GM19099 (cell line): Measurements from ENCODE around the gene ZDHHC22.

Source experiments
- POLR2A ChIP-seq: IDR thresholded peaks from 3 replicates; pipeline ENCODE4 v1.6.1; 2011; ENCODE audit warnings: low read depth; ENCODE audit not compliant: insufficient read length; ENCODE audit errors: extremely low read depth

ZDHHC22 gene

DNA sequence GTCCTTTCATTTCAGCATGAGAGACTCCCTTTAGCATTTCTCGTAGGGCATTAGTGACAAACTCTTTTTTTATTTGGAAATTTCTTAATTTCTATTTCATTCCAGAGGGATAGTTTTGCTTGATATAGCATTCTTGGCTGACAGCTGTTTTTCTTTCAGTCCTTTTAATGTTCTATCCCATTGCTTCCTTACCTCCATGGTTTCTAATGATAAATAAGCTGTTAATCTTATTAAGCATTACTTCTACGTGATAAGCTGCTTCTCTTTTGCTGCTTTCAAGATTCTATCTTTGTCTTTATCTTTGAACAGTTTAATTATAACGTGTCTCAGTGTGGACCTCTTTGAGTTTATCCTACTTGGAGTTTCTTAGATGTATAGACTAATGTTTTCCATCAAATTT, 28.5 kb upstream of the ZDHHC22 start:
- no peak for TF ChIP-seq POLR2A

DNA sequence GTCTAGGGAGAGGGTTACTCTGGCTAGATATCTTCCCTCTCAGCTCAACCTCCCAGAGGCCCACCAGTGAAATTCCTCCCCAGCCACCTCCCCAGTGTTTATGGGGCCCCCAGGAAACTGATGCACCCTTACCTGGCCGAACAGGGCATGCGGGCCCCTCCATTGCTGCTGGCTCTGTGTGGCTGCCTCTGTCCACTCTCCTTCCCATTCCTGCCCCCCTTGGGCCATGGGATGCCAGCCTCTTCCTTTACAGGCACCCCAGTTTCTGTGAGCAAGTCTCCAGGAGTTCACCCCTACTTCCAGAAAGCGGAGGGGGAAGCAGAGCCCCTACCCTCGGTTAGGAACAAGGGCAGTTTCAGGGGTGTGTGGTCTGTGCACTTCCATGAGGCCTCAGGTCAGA, 19.4 kb upstream of the ZDHHC22 start:
- TF ChIP-seq POLR2A: no peak

- no peak for TF ChIP-seq POLR2A
Measured at GRCh38 chr14:77158882-77159255, 17.3 kb upstream of the ZDHHC22 start.

DNA sequence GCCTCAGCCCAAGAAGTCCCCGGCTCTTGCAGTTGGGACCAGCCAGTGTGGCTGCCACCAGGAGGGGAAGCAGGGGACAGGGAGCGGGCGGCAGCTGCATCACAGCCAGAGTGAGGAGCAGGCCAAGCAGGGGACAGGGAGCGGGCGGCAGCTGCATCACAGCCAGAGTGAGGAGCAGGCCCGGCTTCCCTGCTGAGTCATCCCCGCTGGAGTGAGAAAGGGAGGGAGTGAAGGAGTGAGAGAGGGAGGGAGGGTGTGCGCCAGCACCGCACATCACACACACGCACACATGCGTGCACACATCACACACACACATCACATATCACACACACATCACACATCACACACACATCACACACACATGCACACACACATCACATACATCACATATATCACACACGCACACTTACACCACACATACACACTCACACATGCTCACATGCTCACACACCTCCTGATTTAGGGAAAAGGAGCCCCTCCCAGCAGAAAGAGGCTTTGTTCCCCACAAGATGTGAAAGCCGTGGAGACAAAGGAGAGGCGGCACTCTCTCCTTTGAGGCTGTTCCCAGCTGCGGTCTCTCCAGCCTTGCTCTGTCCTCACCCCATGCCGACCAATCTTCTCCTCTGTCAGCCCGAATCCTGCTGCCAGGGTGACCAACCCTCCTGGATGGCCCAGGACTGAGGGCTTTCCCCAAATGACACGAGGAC, 16.7 kb upstream of the ZDHHC22 start:
- no peak for TF ChIP-seq POLR2A

GRCh38 chr14:77157740-77158139, 16.1 kb upstream of the ZDHHC22 start:
- TF ChIP-seq POLR2A: no peak

DNA sequence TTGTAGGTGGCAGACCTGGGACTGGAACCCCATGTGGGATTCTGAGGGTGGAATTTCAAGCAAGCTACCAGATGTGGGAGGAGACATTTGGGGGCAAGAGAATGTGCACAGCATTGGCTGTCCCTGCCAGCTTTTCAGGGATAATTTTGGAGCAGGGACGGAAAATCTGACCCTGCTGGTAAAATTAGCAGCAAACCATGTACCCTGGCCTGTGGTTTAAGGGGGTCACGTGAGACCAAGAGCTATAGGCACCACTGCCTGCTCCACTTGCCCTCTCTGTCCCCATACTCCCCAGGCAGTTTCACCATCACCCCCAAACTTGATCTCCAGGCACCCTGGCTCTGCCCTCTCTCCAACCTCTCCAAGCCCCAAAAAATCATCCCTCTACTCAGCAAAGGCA, 13.5 kb upstream of the ZDHHC22 start:
- TF ChIP-seq POLR2A: no peak

- no peak for TF ChIP-seq POLR2A
Measured at GRCh38 chr14:77154421-77154820, 12.8 kb upstream of the ZDHHC22 start.

- no peak for TF ChIP-seq POLR2A
Measured at GRCh38 chr14:77153802-77154201, 12.2 kb upstream of the ZDHHC22 start.

DNA sequence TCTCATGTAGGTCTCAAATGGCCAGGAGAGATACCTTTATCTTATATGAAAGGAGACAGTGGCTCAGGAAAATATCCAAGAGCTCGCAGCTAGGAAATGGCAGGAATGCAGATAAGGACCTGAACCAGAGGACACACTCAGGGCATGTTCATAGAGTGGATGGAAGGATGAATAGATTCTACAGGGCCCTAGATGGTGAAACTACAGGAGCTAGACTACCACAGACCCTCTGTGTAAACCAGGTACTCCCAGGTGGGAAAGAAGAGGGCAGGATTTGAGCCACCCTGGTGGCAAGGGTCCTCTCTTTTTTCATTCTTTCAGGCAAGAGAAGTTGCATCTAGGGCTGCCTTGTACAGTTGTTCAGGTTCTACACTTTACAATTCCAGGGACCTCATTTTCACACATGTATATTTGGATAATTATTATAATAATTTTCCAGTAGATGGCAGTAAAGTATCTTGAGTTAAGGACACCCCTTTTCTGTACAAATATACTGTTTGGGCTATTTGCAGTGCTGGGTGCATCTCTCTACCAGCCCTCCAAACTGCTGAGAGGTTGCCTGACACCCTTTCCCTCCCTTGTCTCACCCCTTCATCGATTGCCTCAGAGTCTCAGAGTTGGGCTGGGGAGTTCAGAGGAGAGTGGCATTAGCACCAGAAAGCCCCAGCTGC, 10.5 kb upstream of the ZDHHC22 start:
- no peak for TF ChIP-seq POLR2A

GRCh38 chr14:77151245-77151644, 9.7 kb upstream of the ZDHHC22 start:
- no peak for TF ChIP-seq POLR2A

DNA sequence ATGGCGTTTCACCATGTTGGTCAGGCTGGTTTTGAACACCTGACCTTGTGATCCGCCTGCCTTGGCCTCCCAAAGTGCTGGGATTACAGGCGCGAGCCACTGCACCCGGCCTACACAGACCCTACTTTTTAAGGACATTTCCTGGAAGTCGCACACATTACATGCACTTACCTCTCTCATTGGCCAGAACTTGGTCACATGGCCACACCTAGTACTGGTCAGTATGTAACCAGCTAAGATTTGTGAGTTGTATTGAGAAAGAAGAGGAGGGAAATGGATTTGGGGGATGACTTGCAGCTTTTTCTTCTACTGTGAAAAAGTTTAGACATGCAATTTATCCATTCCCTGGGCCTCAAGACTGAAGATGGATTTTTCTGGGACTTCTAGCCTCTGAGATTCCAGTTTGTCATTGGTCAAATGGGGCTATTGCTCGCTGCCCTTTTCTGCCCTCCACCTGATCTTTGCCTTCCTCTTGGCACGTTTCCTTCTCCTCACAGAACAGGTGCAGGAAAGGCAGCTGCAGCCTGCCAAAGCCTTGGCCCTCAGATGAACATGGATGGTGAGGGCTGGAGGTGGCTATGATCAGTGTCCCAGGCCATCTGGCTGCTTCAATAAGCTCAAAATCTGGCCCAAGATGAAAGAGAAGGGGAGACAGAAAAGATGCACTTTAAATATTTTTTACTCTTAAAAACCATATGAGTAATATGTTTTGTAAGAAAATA, 7.1 kb upstream of the ZDHHC22 start:
- TF ChIP-seq POLR2A: no peak

- TF ChIP-seq POLR2A: no peak
Measured at GRCh38 chr14:77145975-77146740, 4.6 kb upstream of the ZDHHC22 start.

DNA sequence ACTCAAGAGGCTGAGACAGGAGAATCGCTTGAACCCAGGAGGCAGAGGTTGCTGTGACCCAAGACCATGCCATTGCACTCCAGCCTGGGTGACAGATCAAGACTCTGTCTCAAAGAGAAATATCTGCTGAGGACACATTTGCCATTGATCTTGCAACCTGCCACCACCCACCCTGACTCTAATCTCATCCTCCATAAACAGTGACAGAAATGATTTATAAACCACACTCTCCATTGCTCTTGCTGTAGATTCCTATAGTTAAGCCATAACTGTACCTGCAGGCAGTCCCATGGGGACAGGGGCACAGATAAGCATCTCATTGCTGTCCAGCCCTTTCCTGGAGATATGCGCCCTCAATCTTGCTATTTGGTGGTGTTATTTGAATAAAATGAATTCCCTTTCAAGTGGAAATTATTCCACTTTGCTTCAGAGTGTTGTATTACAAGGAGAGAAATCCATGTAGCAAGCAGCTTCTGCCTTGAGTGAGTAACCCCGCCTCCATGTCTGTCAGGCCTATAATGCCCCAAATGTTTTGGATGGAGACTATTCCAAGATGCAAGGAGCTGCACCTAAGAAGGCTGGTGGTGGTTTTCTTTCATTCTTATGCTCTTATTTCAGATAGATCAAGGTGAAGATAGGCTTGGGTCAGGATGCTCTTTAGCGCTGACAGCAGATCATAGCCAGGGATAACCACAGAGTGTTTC, 3.0 kb upstream of the ZDHHC22 start:
- TF ChIP-seq POLR2A: no peak

GRCh38 chr14:77143071-77143470, 1.5 kb upstream of the ZDHHC22 start:
- TF ChIP-seq POLR2A: no peak
